Karpas-422 (cell line): ENCODE results near the gene PLOD2. TPM values are rescaled to one million over a fixed set of nuclear protein-coding genes. Genes with fewer than 3 reads are reported as not detected.

Experiments used
- DNase-seq: peaks from one replicate; pipeline ENCODE4 v3.0.0-alpha.2; 2015
- H2AFZ ChIP-seq: fragments of 200-600 bp; sonication (generic); 2 replicates; pipeline ENCODE4 v1.6.1; 2014; ENCODE audit warnings: antibody characterized with exemption, low read length, mixed read lengths
- H3K27ac ChIP-seq: fragments of 200-600 bp; sonication (generic); 2 replicates; pipeline ENCODE4 v1.5.1; 2014; ENCODE audit warnings: mild to moderate bottlenecking, low read length, moderate library complexity
- H3K27me3 ChIP-seq: fragments of 200-600 bp; sonication (generic); 2 replicates; pipeline ENCODE4 v1.6.1; 2014; ENCODE audit warnings: low read length, mixed read lengths
- H3K36me3 ChIP-seq: fragments of 200-600 bp; sonication (generic); 2 replicates; pipeline ENCODE4 v1.6.1; 2014; ENCODE audit warnings: low read length, mixed read lengths; ENCODE audit not compliant: insufficient read depth
- H3K4me1 ChIP-seq: fragments of 200-600 bp; sonication (generic); 2 replicates; pipeline ENCODE4 v1.6.1; 2014; ENCODE audit warnings: mild to moderate bottlenecking, low read length, mixed read lengths
- H3K4me2 ChIP-seq: fragments of 200-600 bp; sonication (generic); 2 replicates; pipeline ENCODE4 v1.6.1; 2014; ENCODE audit warnings: low read length, low read depth, mild to moderate bottlenecking; ENCODE audit not compliant: poor library complexity, severe bottlenecking
- H3K4me3 ChIP-seq: fragments of 200-600 bp; sonication (generic); 2 replicates; pipeline ENCODE4 v1.5.1; 2014; ENCODE audit warnings: mild to moderate bottlenecking, antibody characterized with exemption, low read length, mixed read lengths
- H3K79me2 ChIP-seq: fragments of 200-600 bp; sonication (generic); 2 replicates; pipeline ENCODE4 v1.6.1; 2014; ENCODE audit warnings: mild to moderate bottlenecking, low read length, mixed read lengths
- H3K9ac ChIP-seq: fragments of 200-600 bp; sonication (generic); 2 replicates; pipeline ENCODE4 v1.6.0; 2014; ENCODE audit warnings: low read length
- H3K9me2 ChIP-seq: fragments of 200-600 bp; sonication (generic), shearing (Covaris generic); replicated peaks from 2 replicates; pipeline ENCODE4 v1.6.0; 2014; ENCODE audit warnings: mild to moderate bottlenecking, low read length, moderate library complexity; ENCODE audit not compliant: insufficient read depth
- H3K9me3 ChIP-seq: fragments of 300-700, 200-600 bp; sonication (generic); 2 replicates; pipeline ENCODE4 v1.6.1; 2014; ENCODE audit warnings: low read length, mixed read lengths
- H4K20me1 ChIP-seq: fragments of 200-600 bp; sonication (generic); 2 replicates; pipeline ENCODE4 v1.6.1; 2014; ENCODE audit warnings: mild to moderate bottlenecking, antibody characterized with exemption, low read length, low read depth; ENCODE audit not compliant: insufficient read depth
- total RNA-seq: library from RNA; depleted of rRNA; stranded (reverse); fragments of >200 nt; shearing (Covaris generic); gene quantifications from 2 replicates; pipeline ENCODE4 v1.2.3, GENCODE V29; 2014; ENCODE audit warnings: low replicate concordance

PLOD2 gene
- total RNA-seq, 1 experiment from 2014 or later, result not detected

DNA sequence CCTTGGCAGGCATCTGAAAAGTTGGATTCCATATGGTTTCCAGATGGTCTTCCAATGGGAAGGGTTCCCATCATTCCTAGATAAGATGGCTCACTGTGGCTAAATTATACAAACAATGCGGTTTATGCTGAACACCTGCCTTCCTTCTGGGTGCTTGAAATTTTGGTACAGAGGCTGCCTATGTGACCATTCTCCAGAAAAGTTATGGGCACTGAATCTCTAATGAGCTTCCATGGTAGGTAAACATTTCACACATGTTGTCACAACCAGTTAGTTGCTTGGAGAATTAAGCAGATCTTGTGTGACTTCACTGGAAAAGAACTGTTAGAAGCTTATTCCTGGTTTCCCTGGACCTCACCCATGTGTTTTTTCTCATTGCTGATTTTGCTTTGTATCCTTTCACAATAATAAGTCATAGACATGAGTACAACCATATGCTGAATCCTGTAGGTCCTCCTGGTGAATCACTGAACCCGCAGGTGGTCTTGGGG lies 30.1 kb downstream of the PLOD2 start:
- no peaks in the 10 kb centered on the region for H3K36me3 ChIP-seq
- no peaks in the 10 kb centered on the region; the same call in 1 of the 2 replicates for H3K9me2 ChIP-seq
- no peak overlapping the region for H3K4me2 ChIP-seq
- H3K9me3 ChIP-seq, result no peaks in the 10 kb centered on the region
- H3K9ac ChIP-seq, result no peak overlapping the region
- H3K27ac ChIP-seq, result no peak overlapping the region
- H3K4me3 ChIP-seq, result no peak overlapping the region
- H3K79me2 ChIP-seq, result no peaks in the 10 kb centered on the region
- H3K27me3 ChIP-seq, result no peaks in the 10 kb centered on the region
- H2AFZ ChIP-seq, result no peak overlapping the region
- DNase-seq, result no peak
- no peaks in the 10 kb centered on the region for H4K20me1 ChIP-seq
- no peaks in the 10 kb centered on the region for H3K4me1 ChIP-seq

- Histone ChIP-seq H2AFZ (no peak overlapping the region), H4K20me1 (no peaks in the 10 kb centered on the region), H3K4me3 (no peak overlapping the region), H3K27me3 (no peaks in the 10 kb centered on the region), H3K9me3 (no peaks in the 10 kb centered on the region), H3K36me3 (no peaks in the 10 kb centered on the region), H3K79me2 (no peaks in the 10 kb centered on the region), H3K27ac (no peak overlapping the region), H3K9ac (no peak overlapping the region), H3K4me2 (no peak overlapping the region), H3K4me1 (no peaks in the 10 kb centered on the region), H3K9me2 (no peaks in the 10 kb centered on the region; the same call in 1 of the 2 replicates)
- no peak for DNase-seq
Observed at GRCh38 chr3:146129750-146130149, 31.2 kb downstream of the PLOD2 start.

- Histone ChIP-seq H3K79me2 (no peaks in the 10 kb centered on the region), H2AFZ (no peak overlapping the region), H3K9ac (no peak overlapping the region), H3K9me3 (no peaks in the 10 kb centered on the region), H3K4me1 (no peaks in the 10 kb centered on the region), H3K27me3 (no peaks in the 10 kb centered on the region), H3K4me2 (no peak overlapping the region), H3K9me2 (no peaks in the 10 kb centered on the region; the same call in 1 of the 2 replicates), H3K4me3 (no peak overlapping the region), H3K36me3 (no peaks in the 10 kb centered on the region), H4K20me1 (no peaks in the 10 kb centered on the region), H3K27ac (no peak overlapping the region)
- DNase-seq, result no peak
Observed at GRCh38 chr3:146128939-146129338, 32.0 kb downstream of the PLOD2 start.

DNA sequence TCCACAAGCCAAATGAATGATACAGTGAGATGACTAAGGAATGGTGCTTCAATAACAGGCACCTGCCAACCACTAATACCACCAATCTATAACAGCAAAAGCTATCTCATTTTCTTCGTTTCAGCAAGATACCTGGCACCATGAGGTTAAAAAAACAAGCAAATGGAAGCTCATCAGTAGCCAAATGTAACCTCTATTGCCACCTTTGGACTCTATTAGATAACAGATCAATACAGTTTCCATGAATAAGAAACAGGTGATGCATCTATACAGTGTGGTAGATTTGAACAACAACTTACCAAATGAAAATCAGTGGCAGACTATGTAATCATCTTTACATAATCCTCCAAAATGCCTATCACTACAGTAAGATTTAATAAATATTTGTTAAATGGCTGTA lies 32.8 kb downstream of the PLOD2 start:
- H3K27me3 ChIP-seq, result no peaks in the 10 kb centered on the region
- H3K27ac ChIP-seq, result no peak overlapping the region
- H3K9ac ChIP-seq, result no peak overlapping the region
- no peak overlapping the region for H3K4me2 ChIP-seq
- H3K4me1 ChIP-seq, result no peaks in the 10 kb centered on the region
- H3K9me2 ChIP-seq, result no peaks in the 10 kb centered on the region; the same call in 1 of the 2 replicates
- no peaks in the 10 kb centered on the region for H4K20me1 ChIP-seq
- DNase-seq, result no peak
- no peaks in the 10 kb centered on the region for H3K79me2 ChIP-seq
- H3K36me3 ChIP-seq, result no peaks in the 10 kb centered on the region
- H2AFZ ChIP-seq, result no peak overlapping the region
- no peaks in the 10 kb centered on the region for H3K9me3 ChIP-seq
- H3K4me3 ChIP-seq, result no peak overlapping the region

DNA sequence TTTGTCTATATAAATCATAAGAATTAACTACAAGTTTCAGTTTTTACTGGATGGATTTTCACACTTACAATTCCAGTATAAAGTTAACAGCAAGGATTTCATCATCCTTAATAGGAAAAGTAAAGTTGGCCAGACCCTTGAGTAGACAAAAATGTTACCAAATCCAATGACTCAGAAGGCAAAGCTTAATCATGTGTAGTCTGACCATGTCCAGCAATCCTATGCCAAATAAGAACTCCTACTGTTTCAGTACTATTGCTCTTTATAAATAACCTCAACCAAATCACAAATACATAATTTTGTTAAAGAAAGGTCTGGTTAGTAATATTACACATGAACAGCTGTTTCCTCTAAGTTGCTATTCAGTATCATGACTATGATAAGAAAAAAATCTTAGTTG lies 35.0 kb downstream of the PLOD2 start:
- Histone ChIP-seq H3K9me3 (no peaks in the 10 kb centered on the region), H3K27me3 (no peaks in the 10 kb centered on the region), H2AFZ (no peak overlapping the region), H3K79me2 (no peaks in the 10 kb centered on the region), H3K4me2 (no peak overlapping the region), H3K9me2 (no peaks in the 10 kb centered on the region; the same call in 1 of the 2 replicates), H4K20me1 (no peaks in the 10 kb centered on the region), H3K27ac (no peak overlapping the region), H3K4me1 (no peaks in the 10 kb centered on the region), H3K36me3 (no peaks in the 10 kb centered on the region), H3K4me3 (no peak overlapping the region), H3K9ac (no peak overlapping the region)
- DNase-seq, result no peak

DNA sequence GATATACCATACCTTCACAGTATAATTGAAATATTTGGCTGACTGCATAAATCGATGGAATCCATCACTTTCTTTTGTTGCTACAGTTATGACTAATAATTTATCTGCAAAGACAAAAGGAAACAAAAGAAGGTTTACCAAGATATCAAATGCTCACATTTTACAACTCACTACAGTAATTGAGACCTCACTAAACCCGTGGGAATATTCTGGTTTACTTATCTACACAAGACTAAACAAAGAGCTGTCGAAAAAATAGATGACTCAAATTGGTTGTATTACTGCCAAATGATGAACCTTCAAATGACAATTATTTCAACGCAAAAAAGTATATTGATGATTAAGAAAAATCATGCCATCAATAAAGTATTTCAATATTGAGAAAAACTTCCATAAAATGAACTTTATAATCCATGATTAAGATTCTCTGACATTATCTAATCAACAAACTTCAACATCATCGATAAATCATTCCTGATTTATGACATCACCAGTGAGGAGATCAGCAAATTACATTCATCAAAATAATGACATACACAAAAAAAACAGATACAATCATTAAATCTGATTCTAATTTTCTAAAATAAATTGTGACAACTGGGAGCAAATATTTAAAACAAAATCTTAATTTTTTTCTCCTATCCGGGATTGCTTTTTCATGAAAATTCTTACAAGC lies 36.7 kb downstream of the PLOD2 start:
- no peaks in the 10 kb centered on the region for H3K9me3 ChIP-seq
- no peak overlapping the region for H3K9ac ChIP-seq
- H3K79me2 ChIP-seq, result no peaks in the 10 kb centered on the region
- H2AFZ ChIP-seq, result no peak overlapping the region
- H3K4me3 ChIP-seq, result no peak overlapping the region
- H4K20me1 ChIP-seq, result no peaks in the 10 kb centered on the region
- no peaks in the 10 kb centered on the region; the same call in 1 of the 2 replicates for H3K9me2 ChIP-seq
- no peaks in the 10 kb centered on the region for H3K27me3 ChIP-seq
- H3K36me3 ChIP-seq, result no peaks in the 10 kb centered on the region
- H3K4me1 ChIP-seq, result no peaks in the 10 kb centered on the region
- no peak overlapping the region for H3K27ac ChIP-seq
- no peak for DNase-seq
- no peak overlapping the region for H3K4me2 ChIP-seq

DNA sequence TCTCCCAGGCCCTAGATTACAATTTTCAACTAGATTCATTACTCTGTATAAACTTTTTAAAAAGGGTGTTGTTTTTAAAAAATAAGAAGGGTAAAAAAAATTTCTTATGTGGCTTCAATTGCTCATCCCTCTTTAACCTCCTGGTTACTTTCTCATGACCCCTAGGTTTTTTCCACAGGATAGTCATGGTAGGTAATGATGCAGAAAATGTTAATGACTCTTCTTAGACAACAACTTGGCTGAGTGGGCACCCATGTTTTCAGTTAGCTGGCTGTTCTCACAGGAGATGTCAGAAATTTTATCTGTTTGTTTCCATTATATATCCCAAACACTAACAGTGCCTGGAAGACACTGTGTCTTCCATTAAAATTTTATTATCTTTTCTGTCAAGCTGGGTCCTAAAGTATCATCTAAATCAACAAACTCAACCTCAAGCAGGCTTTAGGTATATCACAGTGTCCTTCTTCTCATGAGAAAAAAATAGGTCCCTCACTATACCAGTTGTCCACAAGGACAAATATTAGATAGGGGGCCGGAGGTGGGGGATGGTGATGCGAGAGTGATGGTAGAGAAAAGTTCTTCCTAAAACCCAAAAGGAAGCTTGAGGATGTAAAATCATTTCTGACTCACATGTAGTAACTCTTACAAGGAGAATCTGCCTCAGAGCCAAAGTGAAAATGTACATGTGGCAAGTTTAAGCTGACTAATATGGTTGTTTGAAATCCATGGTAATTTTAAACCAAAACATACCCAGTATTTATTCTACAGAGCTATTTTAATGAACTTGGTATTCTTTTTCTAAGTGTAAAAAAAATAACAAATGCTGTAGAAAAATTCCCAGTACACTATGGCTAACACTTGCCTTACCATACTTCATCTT lies 43.3 kb downstream of the PLOD2 start:
- no peak overlapping the region for H2AFZ ChIP-seq
- no peak overlapping the region for H3K4me2 ChIP-seq
- no peaks in the 10 kb centered on the region for H3K79me2 ChIP-seq
- no peaks in the 10 kb centered on the region for H3K36me3 ChIP-seq
- DNase-seq, result no peak
- H3K27ac ChIP-seq, result no peak overlapping the region
- H3K9me2 ChIP-seq, result no peaks in the 10 kb centered on the region
- no peaks in the 10 kb centered on the region for H4K20me1 ChIP-seq
- peaks cover 3% of the 10 kb centered on the region for H3K9me3 ChIP-seq
- H3K9ac ChIP-seq, result no peak overlapping the region
- H3K4me1 ChIP-seq, result no peaks in the 10 kb centered on the region
- H3K27me3 ChIP-seq, result no peaks in the 10 kb centered on the region
- no peak overlapping the region for H3K4me3 ChIP-seq

- no peak overlapping the region for H3K27ac ChIP-seq
- no peaks in the 10 kb centered on the region for H3K79me2 ChIP-seq
- no peaks in the 10 kb centered on the region for H3K36me3 ChIP-seq
- H3K4me3 ChIP-seq, result no peak overlapping the region
- H3K9me2 ChIP-seq, result no peaks in the 10 kb centered on the region
- no peaks in the 10 kb centered on the region for H3K4me1 ChIP-seq
- no peak overlapping the region for H3K9ac ChIP-seq
- no peak overlapping the region for H2AFZ ChIP-seq
- H3K4me2 ChIP-seq, result no peak overlapping the region
- H4K20me1 ChIP-seq, result no peaks in the 10 kb centered on the region
- H3K9me3 ChIP-seq, result peaks cover 3% of the 10 kb centered on the region
- no peaks in the 10 kb centered on the region for H3K27me3 ChIP-seq
- DNase-seq, result no peak
Observed at GRCh38 chr3:146115619-146116018, 45.4 kb downstream of the PLOD2 start.
